Measurements from ENCODE around the gene ZXDC. TPM values are rescaled to one million over a fixed set of nuclear protein-coding genes. Genes with fewer than 3 reads are reported as not detected.

ZXDC gene
- total and polyA plus RNA-seq, 8 donors = 30.1 to 40.8 (median 35.5) TPM

- no peak overlapping the region for H3K27ac ChIP-seq
- H3K27me3 ChIP-seq = no peaks in the 10 kb centered on the region
- H3K36me3 ChIP-seq = peaks cover 0 to 71% of the 10 kb centered on the region in 2 donors
- H3K4me1 ChIP-seq = peaks cover 0 to 4% of the 10 kb centered on the region in 2 donors
- no peaks in the 10 kb centered on the region for H3K9me3 ChIP-seq
- no peak for TF ChIP-seq CTCF (IDR thresholded peaks at IDR 0.05)
- no peak overlapping the region for H3K4me3 ChIP-seq
- ATAC-seq (no peak), DNase-seq (peak in 1 of 4 donors; percentile 71)
- intact Hi-C loops (cut with DNase I) = no loop called here
Observed at GRCh38 chr3:126441256-126441880, 34.3 kb downstream of the ZXDC start.

- no peaks in the 10 kb centered on the region for H3K9me3 ChIP-seq
- intact Hi-C loops (cut with DNase I) = no loop called here
- ATAC-seq = no peak
- H3K4me1 ChIP-seq = peaks cover 0 to 4% of the 10 kb centered on the region in 2 donors
- peaks cover 0 to 78% of the 10 kb centered on the region in 2 donors for H3K36me3 ChIP-seq
- TF ChIP-seq CTCF (IDR thresholded peaks at IDR 0.05) = no peak
- peak in 1 of 4 donors; percentile 35 for DNase-seq
- H3K4me3 ChIP-seq = no peak overlapping the region
- H3K27me3 ChIP-seq = no peaks in the 10 kb centered on the region
- H3K27ac ChIP-seq = no peak overlapping the region
Observed at GRCh38 chr3:126440709-126440995, 35.0 kb downstream of the ZXDC start.

- peak in 1 of 4 donors; percentile 51 for DNase-seq
- H3K4me3 ChIP-seq = no peak overlapping the region
- H3K27me3 ChIP-seq = no peaks in the 10 kb centered on the region
- H3K27ac ChIP-seq = no peak overlapping the region
- ATAC-seq = no peak
- H3K36me3 ChIP-seq = peaks cover 0 to 80% of the 10 kb centered on the region in 2 donors
- intact Hi-C loops (cut with DNase I) = no loop called here
- TF ChIP-seq CTCF (IDR thresholded peaks at IDR 0.05) = no peak
- no peaks in the 10 kb centered on the region for H3K9me3 ChIP-seq
- H3K4me1 ChIP-seq = peaks cover 0 to 4% of the 10 kb centered on the region in 2 donors
Observed at GRCh38 chr3:126439968-126440708, 35.6 kb downstream of the ZXDC start.

GRCh38 chr3:126439346-126439967 is 36.2 kb downstream of the ZXDC start:
- Histone ChIP-seq H3K4me3 (no peak overlapping the region), H3K9me3 (no peaks in the 10 kb centered on the region), H3K36me3 (peaks cover 0 to 87% of the 10 kb centered on the region in 2 donors), H3K27me3 (no peaks in the 10 kb centered on the region), H3K27ac (no peak overlapping the region), H3K4me1 (peaks cover 0 to under 1% of the 10 kb centered on the region in 2 donors)
- intact Hi-C loops (cut with DNase I) = no loop called here
- TF ChIP-seq CTCF (IDR thresholded peaks at IDR 0.05) = no peak
- DNase-seq (peak in 1 of 4 donors; percentile 64), ATAC-seq (no peak)

GRCh38 chr3:126438746-126439145 is 36.9 kb downstream of the ZXDC start:
- no peak overlapping the region for H3K4me3 ChIP-seq
- no peaks in the 10 kb centered on the region for H3K4me1 ChIP-seq
- DNase-seq = peak in 1 of 4 donors; percentile 23
- ATAC-seq = no peak
- H3K9me3 ChIP-seq = no peaks in the 10 kb centered on the region
- intact Hi-C loops (cut with DNase I) = no loop called here
- H3K27me3 ChIP-seq = no peaks in the 10 kb centered on the region
- no peak overlapping the region for H3K27ac ChIP-seq
- TF ChIP-seq CTCF (IDR thresholded peaks at IDR 0.05) = no peak
- H3K36me3 ChIP-seq = peaks cover 0 to 94% of the 10 kb centered on the region in 2 donors
